GM23338 (cell line): ENCODE measurements around the gene OIP5.

Source experiments
- CREB1 ChIP-seq: fragments of 250-450 bp; sonication (Bioruptor Pico); IDR thresholded peaks from 2 replicates; pipeline ENCODE4 v1.5.0; 2020; ENCODE audit warnings: low read depth, mild to moderate bottlenecking, moderate library complexity
- CTCF ChIP-seq, 2 experiments: fragments of 200-600 bp in 1 of 2; sonication (generic) in 1 of 2; conservative IDR thresholded peaks; 2 replicates each; pipeline versions ENCODE4 v1.5.1 to v1.6.1; 2016 to 2017; ENCODE audit warnings: antibody characterized with exemption in 2 of 2, low read depth in 2 of 2, mild to moderate bottlenecking in 2 of 2, moderate library complexity in 1 of 2
- POLR2AphosphoS5 ChIP-seq: IDR thresholded peaks from 2 replicates; pipeline ENCODE4 v1.6.1; 2016; ENCODE audit warnings: antibody characterized with exemption, low read depth
- TF ChIP-seq, protein P1 (sequence below): IDR thresholded peaks from one replicate; pipeline ENCODE4 v1.6.1; 2018; ENCODE audit warnings: antibody characterized with exemption; ENCODE audit not compliant: unreplicated experiment

- TF ChIP-seq POLR2AphosphoS5 (no peak), CREB1 (CRISPR knock-in tag) (no peak), CTCF (conservative IDR thresholded peaks at IDR 0.05; ENCODE audit: low read depth in 2 of 2) (no peak)
- TF ChIP-seq, protein P1, sequence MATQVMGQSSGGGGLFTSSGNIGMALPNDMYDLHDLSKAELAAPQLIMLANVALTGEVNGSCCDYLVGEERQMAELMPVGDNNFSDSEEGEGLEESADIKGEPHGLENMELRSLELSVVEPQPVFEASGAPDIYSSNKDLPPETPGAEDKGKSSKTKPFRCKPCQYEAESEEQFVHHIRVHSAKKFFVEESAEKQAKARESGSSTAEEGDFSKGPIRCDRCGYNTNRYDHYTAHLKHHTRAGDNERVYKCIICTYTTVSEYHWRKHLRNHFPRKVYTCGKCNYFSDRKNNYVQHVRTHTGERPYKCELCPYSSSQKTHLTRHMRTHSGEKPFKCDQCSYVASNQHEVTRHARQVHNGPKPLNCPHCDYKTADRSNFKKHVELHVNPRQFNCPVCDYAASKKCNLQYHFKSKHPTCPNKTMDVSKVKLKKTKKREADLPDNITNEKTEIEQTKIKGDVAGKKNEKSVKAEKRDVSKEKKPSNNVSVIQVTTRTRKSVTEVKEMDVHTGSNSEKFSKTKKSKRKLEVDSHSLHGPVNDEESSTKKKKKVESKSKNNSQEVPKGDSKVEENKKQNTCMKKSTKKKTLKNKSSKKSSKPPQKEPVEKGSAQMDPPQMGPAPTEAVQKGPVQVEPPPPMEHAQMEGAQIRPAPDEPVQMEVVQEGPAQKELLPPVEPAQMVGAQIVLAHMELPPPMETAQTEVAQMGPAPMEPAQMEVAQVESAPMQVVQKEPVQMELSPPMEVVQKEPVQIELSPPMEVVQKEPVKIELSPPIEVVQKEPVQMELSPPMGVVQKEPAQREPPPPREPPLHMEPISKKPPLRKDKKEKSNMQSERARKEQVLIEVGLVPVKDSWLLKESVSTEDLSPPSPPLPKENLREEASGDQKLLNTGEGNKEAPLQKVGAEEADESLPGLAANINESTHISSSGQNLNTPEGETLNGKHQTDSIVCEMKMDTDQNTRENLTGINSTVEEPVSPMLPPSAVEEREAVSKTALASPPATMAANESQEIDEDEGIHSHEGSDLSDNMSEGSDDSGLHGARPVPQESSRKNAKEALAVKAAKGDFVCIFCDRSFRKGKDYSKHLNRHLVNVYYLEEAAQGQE = no peak
Observed at GRCh38 chr15:41336549-41336948, 4.2 kb upstream of the OIP5 start.
